GM12865 (cell line): ENCODE results near the gene CADPS2.

Experiments
- DNase-seq: peaks from one replicate; pipeline ENCODE4 v3.0.0; 2010; ENCODE audit warnings: low read depth
- H3K4me3 ChIP-seq: 2 replicates; pipeline ENCODE4 v1.5.1; 2011; ENCODE audit warnings: mild to moderate bottlenecking, low read depth, low read length, control low read depth
- CTCF ChIP-seq: IDR thresholded peaks from 2 replicates; pipeline ENCODE4 v1.5.1; 2011; ENCODE audit warnings: low read length, control low read depth, low read depth, inconsistent platforms; ENCODE audit not compliant: insufficient read depth; ENCODE audit errors: missing control alignments

CADPS2 gene

GRCh38 chr7:122813845-122814244 lies 72.4 kb downstream of the CADPS2 start:
- no peak for DNase-seq
- no peak overlapping the region for H3K4me3 ChIP-seq
- no peak for TF ChIP-seq CTCF

GRCh38 chr7:122803851-122804250 lies 82.4 kb downstream of the CADPS2 start:
- no peak overlapping the region for H3K4me3 ChIP-seq
- no peak for TF ChIP-seq CTCF
- DNase-seq: no peak

- peak; percentile 38 for DNase-seq
- H3K4me3 ChIP-seq: no peak overlapping the region
- peak; percentile 35 for TF ChIP-seq CTCF
Measured at GRCh38 chr7:122803323-122803722, 82.9 kb downstream of the CADPS2 start.

- H3K4me3 ChIP-seq: no peak overlapping the region
- DNase-seq: peak; percentile 33
- TF ChIP-seq CTCF: no peak
Measured at GRCh38 chr7:122802301-122802751, 83.9 kb downstream of the CADPS2 start.

GRCh38 chr7:122791959-122792545 lies 94.2 kb downstream of the CADPS2 start:
- no peak for TF ChIP-seq CTCF
- DNase-seq: no peak
- H3K4me3 ChIP-seq: no peak overlapping the region

GRCh38 chr7:122790591-122790990 lies 95.7 kb downstream of the CADPS2 start:
- no peak overlapping the region for H3K4me3 ChIP-seq
- DNase-seq: no peak
- no peak for TF ChIP-seq CTCF

GRCh38 chr7:122790132-122790531 lies 96.1 kb downstream of the CADPS2 start:
- TF ChIP-seq CTCF: no peak
- no peak overlapping the region for H3K4me3 ChIP-seq
- DNase-seq: no peak
